HEK293 (cell line): ENCODE data around the gene VASP.

Experiments
- CTCF ChIA-PET: fragments of 350-600 bp; formaldehyde crosslinking; extraction: SDS; loops from one replicate; lab custom pipeline; 2021; ENCODE audit warnings: antibody characterized with exemption; lab: Yijun Ruan, JAX
- POLR2A ChIA-PET: fragments of 300-600 bp; formaldehyde crosslinking; extraction: SDS; loops from one replicate; lab custom pipeline; 2020; ENCODE audit warnings: antibody characterized with exemption, inconsistent platforms; lab: Yijun Ruan, JAX
- H3K27ac ChIP-seq: fragments of 200-500 bp; sonication (Bioruptor generic); 2 replicates; pipeline ENCODE4 v1.5.1; 2014; ENCODE audit warnings: low read depth, low read length, control low read depth, inconsistent platforms; ENCODE audit errors: extremely low read depth
- H3K36me3 ChIP-seq, 2 experiments: fragments of 200-500 bp in 1 of 2; sonication (Bioruptor generic) in 1 of 2; 1 replicate in 1 of 2; 2 replicates in 1 of 2; pipeline ENCODE4 v1.5.1; 2014 to 2017; ENCODE audit warnings: inconsistent platforms in 2 of 2, low read length in 2 of 2; ENCODE audit not compliant: control insufficient read depth in 2 of 2, insufficient read depth in 1 of 2
- H3K4me1 ChIP-seq: fragments of 200-500 bp; sonication (Bioruptor generic); 2 replicates; pipeline ENCODE4 v1.5.1; 2014; ENCODE audit warnings: mild to moderate bottlenecking, low read length, inconsistent platforms; ENCODE audit not compliant: control insufficient read depth, insufficient read depth
- H3K4me3 ChIP-seq: 2 replicates; pipeline ENCODE4 v1.5.1; 2011; ENCODE audit warnings: low read depth, mild to moderate bottlenecking, control low read depth, low read length, moderate library complexity
- H3K9me3 ChIP-seq: fragments of 200-500 bp; sonication (Bioruptor generic); 2 replicates; pipeline ENCODE4 v1.5.1; 2014; ENCODE audit warnings: low read depth, low read length, inconsistent platforms; ENCODE audit not compliant: control insufficient read depth, insufficient read depth
- EGR2 ChIP-seq: fragments of 450-650 bp; formaldehyde crosslinking; IDR thresholded peaks from 2 replicates; pipeline ENCODE4 v1.5.1; 2016; ENCODE audit warnings: low read depth, missing biosample characterization, missing genetic modification characterization
- HOXD13 ChIP-seq: sonication (generic); formaldehyde crosslinking; IDR thresholded peaks from 2 replicates; pipeline ENCODE4 v1.8.0; 2022; ENCODE audit warnings: missing genetic modification reagents, borderline replicate concordance
- RBAK ChIP-seq: fragments of 450-650 bp; formaldehyde crosslinking; IDR thresholded peaks from 2 replicates; pipeline ENCODE4 v1.5.1; 2016; ENCODE audit warnings: missing biosample characterization, missing genetic modification characterization
- SCRT2 ChIP-seq: fragments of 450-650 bp; formaldehyde crosslinking; IDR thresholded peaks from 2 replicates; pipeline ENCODE4 v1.5.1; 2016; ENCODE audit warnings: missing biosample characterization, missing genetic modification characterization
- TCF7L2 ChIP-seq: IDR thresholded peaks from 2 replicates; pipeline ENCODE4 v1.6.1; 2011; ENCODE audit warnings: low read depth, mild to moderate bottlenecking, inconsistent platforms, low read length, moderate library complexity, borderline replicate concordance
- ZFHX2 ChIP-seq: fragments of 450-650 bp; formaldehyde crosslinking; conservative IDR thresholded peaks from 2 replicates; pipeline ENCODE4 v1.5.1; 2016; ENCODE audit warnings: missing biosample characterization, missing genetic modification characterization
- ZFP69B ChIP-seq: fragments of 450-650 bp; formaldehyde crosslinking; IDR thresholded peaks from 2 replicates; pipeline ENCODE4 v1.5.1; 2016; ENCODE audit warnings: missing biosample characterization, missing genetic modification characterization
- ZNF114 ChIP-seq: fragments of 450-650 bp; formaldehyde crosslinking; IDR thresholded peaks from 2 replicates; pipeline ENCODE4 v1.5.0; 2017; ENCODE audit warnings: missing biosample characterization, missing genetic modification characterization
- ZNF121 ChIP-seq: fragments of 450-650 bp; formaldehyde crosslinking; IDR thresholded peaks from 2 replicates; pipeline ENCODE4 v1.5.1; 2016; ENCODE audit warnings: missing biosample characterization, missing genetic modification characterization
- ZNF211 ChIP-seq: fragments of 450-650 bp; formaldehyde crosslinking; IDR thresholded peaks from 2 replicates; pipeline ENCODE4 v1.5.1; 2016; ENCODE audit warnings: low read depth, missing biosample characterization, missing genetic modification characterization
- ZNF362 ChIP-seq: fragments of 450-650 bp; formaldehyde crosslinking; IDR thresholded peaks from 2 replicates; pipeline ENCODE4 v1.5.1; 2016; ENCODE audit warnings: missing biosample characterization, missing genetic modification characterization
- ZNF544 ChIP-seq: fragments of 450-650 bp; formaldehyde crosslinking; IDR thresholded peaks from 2 replicates; pipeline ENCODE4 v1.5.0; 2017; ENCODE audit warnings: missing biosample characterization, missing genetic modification characterization
- ZNF621 ChIP-seq: fragments of 450-650 bp; formaldehyde crosslinking; IDR thresholded peaks from 2 replicates; pipeline ENCODE4 v1.5.1; 2017; ENCODE audit warnings: missing biosample characterization, missing genetic modification characterization
- ZNF623 ChIP-seq: fragments of 450-650 bp; formaldehyde crosslinking; IDR thresholded peaks from 2 replicates; pipeline ENCODE4 v1.5.1; 2016; ENCODE audit warnings: missing biosample characterization, missing genetic modification characterization
- ZNF639 ChIP-seq: fragments of 450-650 bp; formaldehyde crosslinking; IDR thresholded peaks from 2 replicates; pipeline ENCODE4 v1.5.1; 2016; ENCODE audit warnings: missing biosample characterization, missing genetic modification characterization
- ZNF670 ChIP-seq: fragments of 450-650 bp; formaldehyde crosslinking; IDR thresholded peaks from 2 replicates; pipeline ENCODE4 v1.5.1; 2016; ENCODE audit warnings: missing biosample characterization, missing genetic modification characterization, low read depth
- ZNF76 ChIP-seq: fragments of 450-650 bp; formaldehyde crosslinking; IDR thresholded peaks from 2 replicates; pipeline ENCODE4; 2016; ENCODE audit warnings: low read depth, missing biosample characterization, missing genetic modification characterization, borderline replicate concordance
- ZSCAN30 ChIP-seq: fragments of 450-650 bp; IDR thresholded peaks from 2 replicates; pipeline ENCODE4 v1.5.1; 2018; ENCODE audit warnings: missing biosample characterization, mild to moderate bottlenecking, missing genetic modification characterization, moderate library complexity
- ZSCAN4 ChIP-seq: fragments of 450-650 bp; formaldehyde crosslinking; IDR thresholded peaks from 2 replicates; pipeline ENCODE4 v1.5.1; 2017; ENCODE audit warnings: missing biosample characterization, missing genetic modification characterization
- TF ChIP-seq, protein P1 (sequence below): fragments of 450-650 bp; formaldehyde crosslinking; IDR thresholded peaks from 2 replicates; pipeline ENCODE4 v1.5.1; 2017; ENCODE audit warnings: missing biosample characterization, missing genetic modification characterization
- TF ChIP-seq, protein P2 (sequence below): fragments of 450-650 bp; formaldehyde crosslinking; optimal IDR thresholded peaks from 2 replicates; pipeline ENCODE3; 2016; ENCODE audit warnings: missing biosample characterization, mild to moderate bottlenecking, missing genetic modification characterization

Gene VASP

DNA sequence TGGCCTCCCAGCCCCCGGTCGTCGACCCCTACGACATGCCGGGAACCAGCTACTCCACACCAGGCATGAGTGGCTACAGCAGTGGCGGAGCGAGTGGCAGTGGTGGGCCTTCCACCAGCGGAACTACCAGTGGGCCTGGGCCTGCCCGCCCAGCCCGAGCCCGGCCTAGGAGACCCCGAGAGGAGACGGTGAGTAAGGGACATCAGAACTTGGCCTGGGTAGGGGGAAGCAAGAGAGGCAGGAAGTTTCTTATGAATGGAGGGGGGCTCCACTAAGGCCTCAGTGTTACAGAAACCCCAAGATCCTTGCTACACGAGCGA is 36.6 kb upstream of the VASP start:
- TF ChIP-seq ZFP69B (tag by site-specific recombination) (no peak), ZSCAN30 (tag by site-specific recombination) (no peak), TCF7L2 (no peak), ZNF114 (tag by site-specific recombination) (no peak), HOXD13 (CRISPR knock-in tag) (no peak), SCRT2 (tag by site-specific recombination) (no peak), ZNF639 (tag by site-specific recombination) (no peak), ZNF623 (tag by site-specific recombination) (no peak), ZNF121 (tag by site-specific recombination) (no peak), ZNF670 (tag by site-specific recombination) (no peak), ZNF544 (tag by site-specific recombination) (no peak)
- TF ChIP-seq, protein P1, sequence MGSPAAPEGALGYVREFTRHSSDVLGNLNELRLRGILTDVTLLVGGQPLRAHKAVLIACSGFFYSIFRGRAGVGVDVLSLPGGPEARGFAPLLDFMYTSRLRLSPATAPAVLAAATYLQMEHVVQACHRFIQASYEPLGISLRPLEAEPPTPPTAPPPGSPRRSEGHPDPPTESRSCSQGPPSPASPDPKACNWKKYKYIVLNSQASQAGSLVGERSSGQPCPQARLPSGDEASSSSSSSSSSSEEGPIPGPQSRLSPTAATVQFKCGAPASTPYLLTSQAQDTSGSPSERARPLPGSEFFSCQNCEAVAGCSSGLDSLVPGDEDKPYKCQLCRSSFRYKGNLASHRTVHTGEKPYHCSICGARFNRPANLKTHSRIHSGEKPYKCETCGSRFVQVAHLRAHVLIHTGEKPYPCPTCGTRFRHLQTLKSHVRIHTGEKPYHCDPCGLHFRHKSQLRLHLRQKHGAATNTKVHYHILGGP, result no peak
- TF ChIP-seq, protein P2, sequence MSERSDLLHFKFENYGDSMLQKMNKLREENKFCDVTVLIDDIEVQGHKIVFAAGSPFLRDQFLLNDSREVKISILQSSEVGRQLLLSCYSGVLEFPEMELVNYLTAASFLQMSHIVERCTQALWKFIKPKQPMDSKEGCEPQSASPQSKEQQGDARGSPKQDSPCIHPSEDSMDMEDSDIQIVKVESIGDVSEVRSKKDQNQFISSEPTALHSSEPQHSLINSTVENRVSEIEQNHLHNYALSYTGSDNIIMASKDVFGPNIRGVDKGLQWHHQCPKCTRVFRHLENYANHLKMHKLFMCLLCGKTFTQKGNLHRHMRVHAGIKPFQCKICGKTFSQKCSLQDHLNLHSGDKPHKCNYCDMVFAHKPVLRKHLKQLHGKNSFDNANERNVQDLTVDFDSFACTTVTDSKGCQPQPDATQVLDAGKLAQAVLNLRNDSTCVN (tag by site-specific recombination), result no peak
- Histone ChIP-seq H3K4me1 (peaks cover 5% of the 10 kb centered on the region; the same call in 1 of the 2 replicates), H3K9me3 (no peaks in the 10 kb centered on the region), H3K36me3 (no peaks in the 10 kb centered on the region), H3K4me3 (no peak overlapping the region), H3K27ac (no peak overlapping the region)
- ChIA-PET POLR2A (interaction anchor here (0.5 kb wide), 1 partner anchor 16 kb away, joined by 4 read pairs; no protein-coding TSS in a partner anchor), CTCF (interaction anchor here (0.6 to 7.6 kb wide), 3 partner anchors 15 to 184 kb away, joined by 3 to 86 read pairs (median 11); no protein-coding TSS in a partner anchor)

- ChIA-PET POLR2A (interaction anchor here (0.5 kb wide), 1 partner anchor 15 kb away, joined by 4 read pairs; no protein-coding TSS in a partner anchor), CTCF (interaction anchor here (0.6 to 7.6 kb wide), 3 partner anchors 14 to 183 kb away, joined by 3 to 86 read pairs (median 11); no protein-coding TSS in a partner anchor)
- Histone ChIP-seq H3K27ac (no peak overlapping the region), H3K4me1 (peaks cover 5% of the 10 kb centered on the region; the same call in 1 of the 2 replicates), H3K9me3 (no peaks in the 10 kb centered on the region), H3K36me3 (no peaks in the 10 kb centered on the region), H3K4me3 (no peak overlapping the region)
- no peak for TF ChIP-seq ZNF211 (tag by site-specific recombination)
- peak; percentile 60 for TF ChIP-seq ZFHX2 (tag by site-specific recombination)
- TF ChIP-seq EGR2 (tag by site-specific recombination), result peak; percentile 42; the same call in 1 of the 2 replicates
These were observed 36.0 kb upstream of the VASP start for GRCh38 chr19:45471111-45471930.

- ChIA-PET CTCF (interaction anchor here (2.3 to 7.6 kb wide), 2 partner anchors 13 to 32 kb away, joined by 11 to 86 read pairs; no protein-coding TSS in a partner anchor), POLR2A (no interaction called here)
- Histone ChIP-seq H3K27ac (no peak overlapping the region), H3K4me1 (peaks cover 5% of the 10 kb centered on the region; the same call in 1 of the 2 replicates), H3K4me3 (no peak overlapping the region), H3K36me3 (no peaks in the 10 kb centered on the region), H3K9me3 (no peaks in the 10 kb centered on the region)
- TF ChIP-seq ZSCAN4 (tag by site-specific recombination) (no peak), ZFHX2 (tag by site-specific recombination) (no peak), RBAK (tag by site-specific recombination) (no peak), ZNF76 (tag by site-specific recombination) (no peak), ZNF621 (tag by site-specific recombination) (no peak), ZNF362 (tag by site-specific recombination) (no peak)
These were observed 35.2 kb upstream of the VASP start for GRCh38 chr19:45471931-45472562.
